Omental fat pad (tissue), 4 donors: ENCODE data around the gene GHR. TPM values are rescaled to one million over a fixed set of nuclear protein-coding genes. Genes with fewer than 3 reads are reported as not detected.

Experiments used
- ATAC-seq: fragments of 150-250 bp; one replicate; pipeline ENCODE4 v1.9.1; 2016; ENCODE audit warnings: mild to moderate bottlenecking, moderate library complexity; ENCODE audit not compliant: low FRiP score
- DNase-seq: peaks from one replicate; pipeline ENCODE4 v3.0.0-alpha.2; 2019; ENCODE audit warnings: low spot score
- total RNA-seq, 4 donors: library from RNA; depleted of rRNA; stranded (reverse); fragments of >200 nt; gene quantifications; one replicate each; pipeline ENCODE4 v1.1.0, GENCODE V29; 2016
- TF ChIP-seq, protein P1 (sequence below), 3 donors: fragments of 450-650 bp; IDR thresholded peaks; one replicate each; pipeline ENCODE4 v1.5.1; 2016 to 2017; ENCODE audit warnings: antibody characterized with exemption in 3 of 3, mild to moderate bottlenecking in 3 of 3, moderate library complexity in 2 of 3

GHR gene
- total RNA-seq, 4 donors from 2014 or later: 83.2 to 226 (median 133) TPM

- TF ChIP-seq, protein P1, sequence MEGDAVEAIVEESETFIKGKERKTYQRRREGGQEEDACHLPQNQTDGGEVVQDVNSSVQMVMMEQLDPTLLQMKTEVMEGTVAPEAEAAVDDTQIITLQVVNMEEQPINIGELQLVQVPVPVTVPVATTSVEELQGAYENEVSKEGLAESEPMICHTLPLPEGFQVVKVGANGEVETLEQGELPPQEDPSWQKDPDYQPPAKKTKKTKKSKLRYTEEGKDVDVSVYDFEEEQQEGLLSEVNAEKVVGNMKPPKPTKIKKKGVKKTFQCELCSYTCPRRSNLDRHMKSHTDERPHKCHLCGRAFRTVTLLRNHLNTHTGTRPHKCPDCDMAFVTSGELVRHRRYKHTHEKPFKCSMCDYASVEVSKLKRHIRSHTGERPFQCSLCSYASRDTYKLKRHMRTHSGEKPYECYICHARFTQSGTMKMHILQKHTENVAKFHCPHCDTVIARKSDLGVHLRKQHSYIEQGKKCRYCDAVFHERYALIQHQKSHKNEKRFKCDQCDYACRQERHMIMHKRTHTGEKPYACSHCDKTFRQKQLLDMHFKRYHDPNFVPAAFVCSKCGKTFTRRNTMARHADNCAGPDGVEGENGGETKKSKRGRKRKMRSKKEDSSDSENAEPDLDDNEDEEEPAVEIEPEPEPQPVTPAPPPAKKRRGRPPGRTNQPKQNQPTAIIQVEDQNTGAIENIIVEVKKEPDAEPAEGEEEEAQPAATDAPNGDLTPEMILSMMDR (IDR thresholded peaks at IDR 0.05): no peak
- DNase-seq: no peak
- ATAC-seq: no peak
These were observed 218.2 kb downstream of the GHR start for GRCh38 chr5:42641336-42642005.

GRCh38 chr5:42642006-42642405 is 218.8 kb downstream of the GHR start:
- no peak for ATAC-seq
- TF ChIP-seq, protein P1 (IDR thresholded peaks at IDR 0.05): no peak

GRCh38 chr5:42643360-42643759 is 220.1 kb downstream of the GHR start:
- ATAC-seq (no peak), DNase-seq (no peak)
- TF ChIP-seq, protein P1 (IDR thresholded peaks at IDR 0.05): no peak

More at GRCh38 chr5:42642006-42642405, 218.8 kb downstream of the GHR start:
- no peak for DNase-seq

DNA sequence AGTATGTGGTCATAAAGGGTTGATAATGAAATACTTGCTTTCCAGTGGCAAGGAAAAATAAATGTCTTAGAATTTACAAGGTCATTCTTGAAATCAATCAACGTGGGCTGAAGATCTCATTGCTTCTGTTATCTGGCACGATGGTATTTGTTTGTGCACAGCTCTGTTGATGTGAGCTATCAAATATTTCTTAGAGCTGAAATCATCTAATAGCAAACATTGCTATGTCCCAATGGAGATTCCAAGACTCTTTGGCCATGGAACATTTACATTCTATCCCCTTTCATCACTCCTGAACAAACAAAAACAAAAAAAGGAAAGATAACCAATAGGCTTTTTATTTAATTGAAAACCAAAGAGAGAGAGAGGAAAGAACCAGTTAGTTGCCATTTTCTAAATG is 221.9 kb downstream of the GHR start:
- ATAC-seq: no peak
- TF ChIP-seq, protein P1 (IDR thresholded peaks at IDR 0.05): no peak
- DNase-seq: no peak

DNA sequence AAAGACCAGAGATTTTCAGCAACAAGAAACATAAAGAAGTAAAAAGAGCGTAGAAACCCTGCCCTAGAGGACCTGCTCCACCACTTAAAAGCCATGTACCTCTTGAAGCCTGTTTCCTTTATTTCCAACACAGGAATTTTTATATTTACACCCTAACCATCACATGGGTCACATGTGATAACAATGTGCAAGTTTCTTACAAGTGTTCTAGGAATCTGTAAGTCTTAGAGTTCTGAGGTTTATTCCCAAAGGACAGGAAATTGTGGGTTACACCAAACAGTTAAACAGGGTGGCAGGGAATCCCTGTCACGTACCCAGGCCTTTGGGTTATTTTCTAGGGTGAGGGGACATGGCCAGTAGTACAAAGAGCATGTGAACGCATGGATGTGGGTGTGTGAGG is 224.8 kb downstream of the GHR start:
- ATAC-seq: no peak
- TF ChIP-seq, protein P1 (IDR thresholded peaks at IDR 0.05): no peak
- DNase-seq: no peak

GRCh38 chr5:42648915-42649314 is 225.7 kb downstream of the GHR start:
- TF ChIP-seq, protein P1 (IDR thresholded peaks at IDR 0.05): no peak
- DNase-seq (no peak), ATAC-seq (no peak)

DNA sequence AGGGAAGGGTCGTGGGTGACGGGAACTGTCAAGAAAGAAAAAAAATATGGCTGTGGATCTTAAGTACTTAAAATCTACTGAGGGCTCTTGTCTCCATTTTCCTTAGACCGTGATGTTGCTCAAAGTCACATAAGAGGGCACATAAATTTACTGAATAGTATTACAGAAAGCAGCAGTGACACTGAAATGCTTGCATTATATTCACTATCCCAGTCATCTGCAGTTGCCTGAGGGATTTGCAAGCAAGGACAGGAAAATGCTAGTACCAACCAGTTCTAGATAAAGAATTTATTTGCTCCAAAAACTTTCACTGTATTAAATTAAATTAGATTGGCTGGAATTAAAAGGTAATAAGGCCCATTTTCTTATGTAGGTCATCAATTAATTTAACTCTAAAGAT is 226.8 kb downstream of the GHR start:
- ATAC-seq (no peak), DNase-seq (no peak)
- TF ChIP-seq, protein P1 (IDR thresholded peaks at IDR 0.05): no peak
